Fibroblast of pulmonary artery (primary cell): ENCODE results near the gene ANKRD30BL.
"Not testable (repeated sequence)": the region's sequence is repeated elsewhere in the genome, so short reads cannot be mapped to it uniquely, and the experiment has no call there.

Source experiments
- DNase-seq: peaks from one replicate; pipeline ENCODE4 v3.0.0-alpha.2; 2010; ENCODE audit warnings: low read depth
- H3K4me3 ChIP-seq: replicated peaks from 2 replicates; pipeline ENCODE4 v1.5.1; 2011; ENCODE audit warnings: low read depth, mild to moderate bottlenecking, control low read depth, low read length, moderate library complexity
- TF ChIP-seq, protein P1 (sequence below): IDR thresholded peaks from 2 replicates; pipeline ENCODE4 v1.5.1; 2011; ENCODE audit warnings: mild to moderate bottlenecking, control low read depth, low read length, inconsistent platforms; ENCODE audit errors: missing control alignments

The ANKRD30BL gene, protein sequence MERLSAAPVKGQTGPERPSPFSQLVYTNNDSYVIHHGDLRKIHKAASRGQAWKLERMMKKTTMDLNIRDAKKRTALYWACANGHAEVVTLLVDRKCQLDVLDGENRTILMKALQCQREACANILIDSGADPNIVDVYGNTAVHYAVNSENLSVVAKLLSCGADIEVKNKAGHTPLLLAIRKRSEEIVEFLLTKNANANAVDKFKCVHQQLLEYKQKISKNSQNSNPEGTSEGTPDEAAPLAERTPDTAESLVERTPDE

DNA sequence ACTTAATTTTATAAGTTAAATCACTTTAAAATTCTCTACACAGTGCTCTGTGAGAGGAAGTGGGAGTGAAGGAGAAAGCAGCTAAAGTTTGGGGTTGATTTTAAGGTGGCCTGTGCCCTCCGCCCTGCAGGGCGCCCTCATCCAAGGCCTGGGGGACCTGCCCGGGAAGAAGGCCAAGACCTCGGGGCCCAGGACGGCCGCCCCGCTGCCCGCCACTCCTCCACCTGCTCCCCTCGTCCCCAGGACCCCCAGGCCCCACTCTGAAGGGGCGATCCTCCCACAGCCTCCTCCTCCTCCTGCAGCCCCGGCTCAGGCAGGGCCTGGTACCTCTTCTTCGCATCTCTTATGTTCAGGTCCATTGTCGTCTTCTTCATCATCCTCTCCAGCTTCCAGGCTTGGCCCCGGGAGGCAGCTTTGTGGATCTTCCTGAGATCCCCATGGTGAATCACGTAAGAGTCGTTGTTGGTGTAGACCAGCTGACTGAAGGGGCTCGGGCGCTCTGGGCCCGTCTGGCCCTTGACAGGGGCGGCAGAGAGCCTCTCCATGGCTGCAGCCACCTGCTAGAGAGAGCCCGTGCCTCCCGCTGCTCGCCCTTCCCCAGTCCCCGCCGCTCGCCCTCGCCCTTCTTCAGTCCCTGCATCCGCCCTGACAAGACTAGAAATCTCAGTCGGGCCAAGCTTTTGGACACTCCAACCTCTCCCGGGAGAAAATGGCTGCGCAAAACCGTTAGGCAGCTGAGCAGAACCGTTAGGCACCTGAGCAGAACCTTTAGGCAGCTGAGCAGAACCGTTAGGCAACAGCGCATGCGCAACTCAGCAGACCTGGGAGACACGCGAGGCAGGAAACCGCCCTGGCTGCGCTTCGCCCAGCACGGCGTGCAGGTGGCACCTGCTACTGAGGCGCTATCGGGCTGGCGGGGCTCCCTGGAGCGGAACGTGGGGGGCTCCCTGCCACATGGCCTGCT lies at the start of gene ANKRD30BL:
ANKRD30BL (minus strand) TSS at position 792 of the 964 bp plus-strand sequence; CDS start at position 545, 247 bp downstream.
- not testable (repeated sequence) for H3K4me3 ChIP-seq, DNase-seq

DNA sequence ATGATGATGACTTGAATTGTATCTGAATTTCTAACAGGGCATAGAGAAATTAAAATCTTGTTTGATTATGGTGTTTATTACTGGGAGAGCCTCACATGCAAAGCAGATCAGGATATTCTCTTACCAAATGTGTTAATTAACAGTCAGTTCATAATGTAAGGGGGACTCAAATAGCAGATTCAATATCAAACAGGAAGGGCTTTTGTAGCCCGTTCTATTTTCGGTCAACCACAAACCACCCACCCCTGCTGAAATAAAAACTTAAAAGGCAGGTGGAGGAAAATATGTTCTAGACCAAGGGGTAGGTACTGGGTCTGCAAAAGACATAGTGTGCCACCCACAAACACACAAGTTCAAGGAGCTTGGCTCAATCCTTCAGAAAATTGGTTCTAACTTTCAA lies 41.1 kb upstream of the ANKRD30BL start:
- not testable (repeated sequence) for DNase-seq, H3K4me3 ChIP-seq

DNA sequence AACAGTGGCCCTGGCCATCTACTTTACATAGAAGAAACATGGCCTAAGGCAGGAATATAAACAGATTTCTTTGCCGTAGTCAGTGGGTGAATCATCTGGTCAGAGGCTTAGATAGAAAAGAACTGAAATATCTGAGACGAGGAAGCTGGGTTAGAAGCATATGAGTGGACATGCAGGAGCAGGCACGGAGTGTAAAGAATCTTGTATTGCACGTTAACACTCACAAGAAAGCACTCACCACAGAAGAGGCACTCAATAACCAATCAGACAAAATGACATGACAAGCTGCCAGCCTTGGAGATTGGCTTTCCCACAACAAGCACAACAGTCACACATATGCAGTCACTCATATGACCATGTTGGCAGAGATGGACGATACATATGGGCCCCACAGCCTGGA lies 31.1 kb upstream of the ANKRD30BL start:
- not testable (repeated sequence) for DNase-seq, H3K4me3 ChIP-seq

DNA sequence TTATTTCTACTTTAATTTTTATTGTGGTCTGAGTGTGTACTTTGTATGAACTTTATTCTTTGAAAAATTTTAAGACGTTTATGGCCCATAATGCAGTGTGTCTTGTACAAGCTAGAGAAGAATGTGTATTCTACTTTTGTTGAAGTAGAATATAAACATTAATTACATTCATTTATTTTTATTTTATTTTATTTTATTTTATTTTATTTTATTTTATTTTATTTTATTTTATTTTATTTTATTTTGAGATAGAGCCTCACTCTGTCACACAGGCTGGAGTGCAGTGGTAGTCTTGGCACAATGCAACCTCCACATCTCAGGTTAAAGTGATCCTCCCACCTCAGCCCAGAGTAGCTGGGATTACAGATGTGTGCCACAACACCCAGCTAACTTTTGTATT lies 5.3 kb upstream of the ANKRD30BL start:
- not testable (repeated sequence) for DNase-seq, H3K4me3 ChIP-seq

DNA sequence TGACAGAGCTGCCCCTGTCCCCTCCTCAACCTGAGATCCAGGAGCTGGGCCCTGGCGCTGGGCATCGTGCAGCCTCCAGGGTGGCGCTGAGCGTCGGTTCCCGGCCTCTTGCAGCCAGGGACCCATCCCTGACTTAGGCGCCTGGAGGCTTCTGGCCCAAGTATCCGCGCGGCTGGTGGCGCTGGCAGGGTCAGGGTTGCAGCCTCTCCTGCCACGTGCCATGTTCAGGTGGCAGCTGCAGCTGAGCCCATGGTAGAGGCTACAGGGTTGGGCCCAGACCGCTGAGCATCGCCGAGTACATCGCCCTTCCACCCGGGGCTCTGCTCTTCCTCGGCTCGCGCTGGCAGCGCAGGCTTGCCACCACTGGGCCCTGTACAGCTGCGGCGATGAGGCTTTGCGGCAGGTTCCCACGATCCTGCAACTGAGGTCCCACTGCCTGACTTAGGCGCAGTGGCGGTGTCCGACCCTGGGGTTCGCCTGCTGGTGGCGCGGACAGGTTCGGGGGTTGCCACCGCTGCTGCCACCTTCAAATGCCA lies 441 bp upstream of the ANKRD30BL start:
- not testable (repeated sequence) for H3K4me3 ChIP-seq, DNase-seq

DNA sequence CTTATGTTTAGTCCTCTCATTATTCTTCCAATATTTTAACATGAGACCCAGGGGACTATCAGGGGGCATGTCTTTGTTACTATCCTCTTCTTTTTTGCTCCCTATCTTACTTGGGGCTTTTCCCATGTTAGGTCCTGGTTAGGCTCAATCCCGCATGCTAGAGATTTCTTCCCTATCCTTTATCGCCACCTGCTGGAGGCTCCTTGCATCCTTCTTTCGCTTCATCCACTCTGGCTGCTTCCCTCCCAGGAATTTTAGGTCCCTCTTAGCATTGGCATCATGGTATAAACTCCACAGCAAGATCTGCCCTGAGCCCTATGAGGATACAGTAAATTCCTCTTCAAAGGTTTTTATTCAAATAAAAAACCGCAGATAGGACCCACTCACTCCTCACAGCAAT lies 15.0 kb downstream of the ANKRD30BL start:
- DNase-seq, result peak; percentile 61
- not testable (repeated sequence) for H3K4me3 ChIP-seq
- TF ChIP-seq, protein P1, sequence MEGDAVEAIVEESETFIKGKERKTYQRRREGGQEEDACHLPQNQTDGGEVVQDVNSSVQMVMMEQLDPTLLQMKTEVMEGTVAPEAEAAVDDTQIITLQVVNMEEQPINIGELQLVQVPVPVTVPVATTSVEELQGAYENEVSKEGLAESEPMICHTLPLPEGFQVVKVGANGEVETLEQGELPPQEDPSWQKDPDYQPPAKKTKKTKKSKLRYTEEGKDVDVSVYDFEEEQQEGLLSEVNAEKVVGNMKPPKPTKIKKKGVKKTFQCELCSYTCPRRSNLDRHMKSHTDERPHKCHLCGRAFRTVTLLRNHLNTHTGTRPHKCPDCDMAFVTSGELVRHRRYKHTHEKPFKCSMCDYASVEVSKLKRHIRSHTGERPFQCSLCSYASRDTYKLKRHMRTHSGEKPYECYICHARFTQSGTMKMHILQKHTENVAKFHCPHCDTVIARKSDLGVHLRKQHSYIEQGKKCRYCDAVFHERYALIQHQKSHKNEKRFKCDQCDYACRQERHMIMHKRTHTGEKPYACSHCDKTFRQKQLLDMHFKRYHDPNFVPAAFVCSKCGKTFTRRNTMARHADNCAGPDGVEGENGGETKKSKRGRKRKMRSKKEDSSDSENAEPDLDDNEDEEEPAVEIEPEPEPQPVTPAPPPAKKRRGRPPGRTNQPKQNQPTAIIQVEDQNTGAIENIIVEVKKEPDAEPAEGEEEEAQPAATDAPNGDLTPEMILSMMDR, result peak; percentile 53
